ENCODE results near the gene DTHD1. TPM values are rescaled to one million over a fixed set of nuclear protein-coding genes. Genes with fewer than 3 reads are reported as not detected.

DTHD1 gene
- polyA plus RNA-seq, 1 of the 3 experiments (the other 2 are of a cell fraction) = not detected

GRCh38 chr4:36386691-36387090 lies 105.3 kb downstream of the DTHD1 start:
- Histone ChIP-seq H3F3A (replicated peaks; ENCODE audit: insufficient read depth) (no peaks in the 10 kb centered on the region), H3K27ac (ENCODE audit: low read depth in 2 of 2, low read length in 1 of 2) (no peak overlapping the region), H3K4me1 (ENCODE audit: control insufficient read depth in 1 of 2, insufficient read depth in 2 of 2, low read depth in 1 of 2, low read length in 1 of 2) (no peaks in the 10 kb centered on the region), H4K20me1 (ENCODE audit: insufficient read depth) (no peaks in the 10 kb centered on the region), H2AFZ (ENCODE audit: low read depth) (no peak overlapping the region), H3K79me2 (ENCODE audit: insufficient read depth) (no peaks in the 10 kb centered on the region), H3K27me3 (ENCODE audit: insufficient read depth) (no peaks in the 10 kb centered on the region; the same call in 1 of the 2 replicates), H3K9me3 (no peaks in the 10 kb centered on the region), H3K9me2 (no peaks in the 10 kb centered on the region), H3K4me2 (no peak overlapping the region), H3K9ac (no peak overlapping the region), H3K36me3 (replicated peaks in 1 of 2; ENCODE audit: control insufficient read depth in 1 of 2, insufficient read depth in 2 of 2, low read length in 1 of 2) (no peaks in the 10 kb centered on the region), H3K4me3 (ENCODE audit: low read depth in 2 of 2, low read length in 1 of 2) (no peak overlapping the region)
- ChIA-PET POLR2A (no interaction called here), CTCF (no interaction called here)
- TF ChIP-seq USF1 (IDR thresholded peaks at IDR 0.05; ENCODE audit: borderline replicate concordance, low read depth) (no peak), RAD21 (IDR thresholded peaks at IDR 0.05; ENCODE audit: low read length) (0 out of 2 replicates have a peak, but pooled peaks have one; percentile 14)
- DNase-seq = no peak

GRCh38 chr4:36388710-36389109 lies 107.3 kb downstream of the DTHD1 start:
- CTCF ChIA-PET = no interaction called here
- no peak overlapping the region for H3K9ac ChIP-seq
- WGBS (ENCODE audit: low lambda C conversion rate) = 2% methylated on average over 5 of the region's 5 CpGs

More at GRCh38 chr4:36388710-36389109, 107.3 kb downstream of the DTHD1 start:
- H3K36me3 ChIP-seq (replicated peaks in 1 of 2; ENCODE audit: control insufficient read depth in 1 of 2, insufficient read depth in 2 of 2, low read length in 1 of 2) = no peaks in the 10 kb centered on the region
- no peak overlapping the region for H2AFZ ChIP-seq (ENCODE audit: low read depth)
- TF ChIP-seq MAX (IDR thresholded peaks at IDR 0.05; ENCODE audit: low read depth) (no peak), EP300 (IDR thresholded peaks at IDR 0.05; ENCODE audit: borderline replicate concordance in 1 of 2, low read depth in 1 of 2, low read length in 1 of 2) (no peak), MEF2A (IDR thresholded peaks at IDR 0.05; ENCODE audit: borderline replicate concordance, low read depth) (no peak), CHD2 (IDR thresholded peaks at IDR 0.05; ENCODE audit: low read length, partially characterized antibody) (no peak), SIN3A (IDR thresholded peaks at IDR 0.05; ENCODE audit: borderline replicate concordance, low read depth, low read length) (no peak), NRF1 (IDR thresholded peaks at IDR 0.05; ENCODE audit: low read depth, low read length) (no peak), USF1 (IDR thresholded peaks at IDR 0.05; ENCODE audit: borderline replicate concordance, low read depth) (no peak), PBX3 (IDR thresholded peaks at IDR 0.05) (no peak), RCOR1 (IDR thresholded peaks at IDR 0.05; ENCODE audit: low read length) (no peak), GABPA (IDR thresholded peaks at IDR 0.05; ENCODE audit: low read depth) (no peak), YY1 (IDR thresholded peaks at IDR 0.05; ENCODE audit: low read depth) (no peak), ZBTB33 (IDR thresholded peaks at IDR 0.05; ENCODE audit: borderline replicate concordance, low read depth) (no peak), USF2 (IDR thresholded peaks at IDR 0.05; ENCODE audit: borderline replicate concordance, low read depth, low read length) (no peak), RXRA (IDR thresholded peaks at IDR 0.05; ENCODE audit: borderline replicate concordance, low read depth) (no peak), TEAD4 (IDR thresholded peaks at IDR 0.05; ENCODE audit: borderline replicate concordance, insufficient read depth) (no peak), JUND (IDR thresholded peaks at IDR 0.05) (no peak), RFX5 (IDR thresholded peaks at IDR 0.05; ENCODE audit: low read length) (no peak), EZH2phosphoT487 (IDR thresholded peaks at IDR 0.05; ENCODE audit: borderline replicate concordance, low read depth) (no peak), MXI1 (IDR thresholded peaks at IDR 0.05; ENCODE audit: low read depth, low read length) (no peak), TAF1 (IDR thresholded peaks at IDR 0.05; ENCODE audit: borderline replicate concordance, low read depth, low read length) (no peak)
- H3K4me1 ChIP-seq (ENCODE audit: control insufficient read depth in 1 of 2, insufficient read depth in 2 of 2, low read depth in 1 of 2, low read length in 1 of 2) = no peaks in the 10 kb centered on the region
- H3K9me3 ChIP-seq = no peaks in the 10 kb centered on the region
- no peak for DNase-seq
- H3K79me2 ChIP-seq (ENCODE audit: insufficient read depth) = no peaks in the 10 kb centered on the region
- no peaks in the 10 kb centered on the region for H4K20me1 ChIP-seq (ENCODE audit: insufficient read depth)
- H3K4me3 ChIP-seq (ENCODE audit: low read depth in 2 of 2, low read length in 1 of 2) = no peak overlapping the region
- H3K27me3 ChIP-seq (ENCODE audit: insufficient read depth) = no peaks in the 10 kb centered on the region; the same call in 1 of the 2 replicates
- H3F3A ChIP-seq (replicated peaks; ENCODE audit: insufficient read depth) = no peaks in the 10 kb centered on the region
- POLR2A ChIA-PET = no interaction called here
- H3K9me2 ChIP-seq = no peaks in the 10 kb centered on the region
- H3K27ac ChIP-seq (ENCODE audit: low read depth in 2 of 2, low read length in 1 of 2) = no peak overlapping the region
- H3K4me2 ChIP-seq = no peak overlapping the region

Data from SK-N-SH (cell line).